ENCODE results near the gene UNC119B.

Gene UNC119B

GRCh38 chr12:120741476-120742421 lies 31.5 kb downstream of the UNC119B start:
- DNase-seq = no peak

- DNase-seq = no peak
Measured at GRCh38 chr12:120744922-120745493, 34.8 kb downstream of the UNC119B start.

DNA sequence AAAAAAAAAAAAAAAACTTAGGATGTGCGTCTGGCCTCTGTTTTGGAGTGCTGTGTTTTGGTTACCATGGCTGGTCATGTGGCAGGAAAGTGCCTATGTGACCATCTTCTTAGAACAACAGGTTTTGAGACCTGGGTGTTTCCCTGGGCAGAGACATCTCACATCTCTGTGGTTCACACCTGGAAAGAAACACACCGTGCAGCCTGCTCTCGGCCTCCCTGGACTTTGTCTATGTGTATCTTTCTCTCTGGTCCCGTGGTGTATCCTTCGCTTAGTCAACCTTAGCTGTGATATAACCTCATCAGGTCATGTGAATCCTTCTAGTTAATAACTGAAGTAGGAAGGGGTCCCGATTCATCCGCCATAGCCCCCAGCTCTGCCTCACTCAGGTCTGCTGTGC lies 38.0 kb downstream of the UNC119B start:
- DNase-seq = no peak

DNA sequence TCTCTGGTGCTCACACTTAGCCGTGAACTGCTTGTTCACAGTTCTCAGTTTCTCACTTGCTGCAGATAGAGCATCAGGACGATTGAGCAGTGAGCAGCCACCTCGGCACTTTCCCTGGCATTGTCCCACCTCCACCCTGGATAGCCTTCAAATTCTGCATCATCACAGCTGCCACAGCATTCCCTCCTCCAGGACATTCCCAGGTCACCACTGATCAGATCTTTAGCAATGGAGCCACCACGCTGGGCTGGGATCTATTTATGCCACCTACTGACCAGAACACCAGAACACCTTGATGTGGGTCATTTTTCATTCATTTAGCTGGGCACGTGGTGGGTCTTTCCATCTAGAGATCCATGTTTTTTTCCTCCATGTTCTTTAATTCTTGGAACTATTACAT lies 39.0 kb downstream of the UNC119B start:
- no peak for DNase-seq

DNA sequence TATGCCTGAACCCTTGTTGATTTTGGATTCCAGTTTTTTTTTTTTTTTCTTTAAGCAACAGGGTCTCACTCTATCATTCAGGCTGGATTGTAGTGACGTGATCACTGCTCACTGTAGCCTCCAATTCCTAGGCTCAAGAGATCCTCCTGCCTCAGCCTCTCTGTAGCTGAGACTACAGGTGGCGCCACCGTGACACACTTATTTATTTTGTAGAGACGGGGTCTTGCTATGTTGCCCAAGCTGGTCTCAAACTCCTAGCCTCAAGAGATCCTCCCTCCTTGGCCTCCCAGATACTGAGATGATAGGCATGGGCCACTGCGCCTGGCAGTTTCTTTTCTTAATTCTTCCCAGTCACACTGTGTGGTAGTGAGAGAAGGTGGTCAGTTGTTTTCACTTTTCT lies 40.5 kb downstream of the UNC119B start:
- DNase-seq = no peak

DNA sequence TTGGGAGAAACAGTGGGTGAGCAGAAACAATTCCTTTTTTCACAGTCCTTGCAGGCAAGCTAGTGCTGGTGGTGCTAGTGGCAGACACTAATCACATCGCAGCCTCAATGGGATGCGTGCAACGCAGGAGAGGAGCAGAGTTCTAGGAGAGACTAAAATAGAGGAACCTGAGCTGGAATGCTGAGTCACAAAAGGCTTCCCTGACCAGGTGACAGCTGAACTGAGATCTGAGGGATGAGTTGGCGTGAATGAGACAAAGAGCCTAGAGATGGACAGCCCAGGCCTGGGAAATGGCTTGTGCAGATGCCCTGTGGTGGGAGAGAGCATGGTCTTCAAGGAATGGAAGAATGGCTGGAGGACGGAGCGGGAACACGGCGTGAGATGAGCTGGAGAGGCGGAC lies 41.1 kb downstream of the UNC119B start:
- DNase-seq = no peak

DNA sequence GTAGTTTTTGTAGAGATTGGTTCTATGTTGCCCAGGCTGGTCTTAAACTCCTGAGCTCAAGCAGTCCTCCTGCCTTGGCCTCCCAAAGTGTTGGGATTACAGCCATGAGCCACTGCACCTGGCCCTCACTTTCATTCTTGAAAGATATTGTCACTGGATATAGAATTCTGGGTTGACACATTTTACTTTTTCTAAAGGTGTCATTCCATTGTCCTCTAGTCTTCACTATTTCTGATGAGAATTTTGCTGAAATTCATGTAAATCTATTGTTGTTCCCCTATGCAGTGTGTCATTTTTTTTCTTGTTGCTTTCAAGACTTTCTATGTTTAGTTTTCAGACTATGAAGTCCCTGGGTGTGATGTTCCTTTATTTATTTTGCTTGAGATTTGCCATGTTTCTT lies 44.5 kb downstream of the UNC119B start:
- no peak for DNase-seq

DNA sequence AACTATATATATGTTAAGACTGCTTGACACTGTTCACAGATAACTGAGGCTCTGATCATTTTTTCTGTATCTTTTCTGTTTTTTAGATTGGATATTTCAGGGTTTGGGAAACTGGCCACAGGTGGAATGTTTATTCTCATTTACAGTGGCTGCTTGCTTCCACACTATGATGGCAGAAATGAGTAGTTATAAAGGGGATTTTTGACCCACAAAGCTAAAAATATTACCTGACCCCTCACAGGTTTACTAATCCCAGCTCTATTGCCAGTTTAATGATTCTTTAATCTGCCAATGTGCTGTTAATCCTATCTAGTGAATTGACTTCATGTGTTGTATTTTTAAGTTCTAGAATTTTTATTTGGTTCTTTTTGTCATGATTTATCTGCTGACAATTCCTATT lies 45.0 kb downstream of the UNC119B start:
- no peak for DNase-seq

- no peak for DNase-seq
Measured at GRCh38 chr12:120757226-120757742, 47.0 kb downstream of the UNC119B start.

DNA sequence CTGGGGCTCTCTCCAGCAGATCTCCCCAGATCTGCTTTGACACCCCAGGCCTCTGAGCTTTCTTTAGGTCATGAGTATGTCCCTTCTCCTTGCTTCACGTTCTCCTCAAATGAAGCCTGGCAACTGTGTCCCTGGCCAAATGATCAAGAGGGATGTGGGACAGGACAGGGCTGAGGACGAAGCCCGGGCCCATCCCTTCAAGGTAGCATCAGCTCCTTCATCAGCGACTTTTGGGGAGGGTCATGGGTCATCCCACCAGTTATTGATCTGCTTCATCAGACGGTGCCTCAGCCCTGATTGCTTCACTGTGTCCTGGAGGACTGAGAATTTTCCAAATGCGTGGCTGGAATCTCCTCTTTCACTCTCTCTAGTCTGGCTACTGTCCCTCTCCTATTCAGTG lies 47.7 kb downstream of the UNC119B start:
- no peak for DNase-seq

DNA sequence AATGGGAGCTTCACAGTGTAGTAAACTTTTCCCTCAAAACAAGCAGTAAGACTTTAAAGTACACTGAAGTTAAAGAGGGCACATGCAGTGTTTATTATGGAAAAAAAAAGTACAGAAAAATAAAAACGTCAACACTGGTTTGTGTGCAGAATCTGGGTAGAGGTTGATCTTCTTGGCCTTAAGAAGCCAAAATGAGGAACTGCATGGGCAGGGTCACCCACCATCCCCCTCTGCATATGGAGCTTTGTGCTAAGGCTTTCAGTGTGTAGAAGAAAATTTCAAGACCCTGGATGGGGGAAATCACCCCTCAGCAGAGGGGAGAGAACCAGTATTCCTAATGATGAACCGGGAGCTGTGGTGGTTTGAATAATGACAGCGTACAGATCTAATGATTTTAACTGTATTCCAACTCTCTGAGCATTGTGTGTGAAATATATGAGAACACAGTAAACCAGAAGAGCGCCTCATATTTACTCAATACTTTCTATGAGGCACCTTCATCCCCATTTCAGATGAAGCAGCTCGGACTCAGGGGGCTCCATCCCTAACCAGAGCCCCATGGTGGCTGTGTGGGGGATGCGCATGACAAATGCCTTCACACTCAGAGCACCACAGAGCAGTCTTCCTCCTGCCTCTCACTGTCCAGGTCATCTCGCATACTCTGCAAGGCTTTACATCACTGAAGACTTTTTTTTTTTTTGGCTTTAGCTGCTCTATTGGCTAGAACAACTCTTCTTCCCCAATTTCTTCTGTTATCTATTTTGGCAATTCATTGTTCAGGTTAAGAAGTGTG lies 48.7 kb downstream of the UNC119B start:
- no peak for DNase-seq

GRCh38 chr12:120759591-120760348 lies 49.5 kb downstream of the UNC119B start:
- DNase-seq = peak; percentile 93

- DNase-seq = no peak
Measured at GRCh38 chr12:120760349-120761254, 50.3 kb downstream of the UNC119B start.

- DNase-seq = peak; percentile 71
Measured at GRCh38 chr12:120761519-120761934, 51.3 kb downstream of the UNC119B start.

- DNase-seq = no peak
Measured at GRCh38 chr12:120762086-120762485, 51.8 kb downstream of the UNC119B start.

- no peak for DNase-seq
Measured at GRCh38 chr12:120763250-120763649, 53.0 kb downstream of the UNC119B start.

- DNase-seq = no peak
Measured at GRCh38 chr12:120764816-120765215, 54.6 kb downstream of the UNC119B start.

DNA sequence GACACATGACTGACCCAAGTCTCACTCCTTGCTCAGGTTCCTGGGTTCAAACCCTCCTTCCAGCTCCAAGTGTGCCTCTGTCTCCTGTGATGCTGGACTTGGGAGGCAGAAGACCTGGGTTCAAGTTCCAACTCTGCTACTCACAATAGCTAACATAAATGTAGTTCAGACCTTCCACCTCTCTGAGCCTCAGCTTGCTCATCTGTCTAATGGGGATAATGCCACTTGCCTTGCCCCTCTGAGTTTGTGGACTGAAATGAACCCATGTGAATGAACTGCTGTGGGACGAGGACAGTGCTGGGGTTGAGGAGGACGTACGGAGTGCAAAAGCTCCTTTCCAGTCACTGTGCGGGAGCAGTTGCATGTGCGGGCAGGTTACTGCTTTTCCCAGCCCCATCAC lies 56.3 kb downstream of the UNC119B start:
- no peak for DNase-seq

DNA sequence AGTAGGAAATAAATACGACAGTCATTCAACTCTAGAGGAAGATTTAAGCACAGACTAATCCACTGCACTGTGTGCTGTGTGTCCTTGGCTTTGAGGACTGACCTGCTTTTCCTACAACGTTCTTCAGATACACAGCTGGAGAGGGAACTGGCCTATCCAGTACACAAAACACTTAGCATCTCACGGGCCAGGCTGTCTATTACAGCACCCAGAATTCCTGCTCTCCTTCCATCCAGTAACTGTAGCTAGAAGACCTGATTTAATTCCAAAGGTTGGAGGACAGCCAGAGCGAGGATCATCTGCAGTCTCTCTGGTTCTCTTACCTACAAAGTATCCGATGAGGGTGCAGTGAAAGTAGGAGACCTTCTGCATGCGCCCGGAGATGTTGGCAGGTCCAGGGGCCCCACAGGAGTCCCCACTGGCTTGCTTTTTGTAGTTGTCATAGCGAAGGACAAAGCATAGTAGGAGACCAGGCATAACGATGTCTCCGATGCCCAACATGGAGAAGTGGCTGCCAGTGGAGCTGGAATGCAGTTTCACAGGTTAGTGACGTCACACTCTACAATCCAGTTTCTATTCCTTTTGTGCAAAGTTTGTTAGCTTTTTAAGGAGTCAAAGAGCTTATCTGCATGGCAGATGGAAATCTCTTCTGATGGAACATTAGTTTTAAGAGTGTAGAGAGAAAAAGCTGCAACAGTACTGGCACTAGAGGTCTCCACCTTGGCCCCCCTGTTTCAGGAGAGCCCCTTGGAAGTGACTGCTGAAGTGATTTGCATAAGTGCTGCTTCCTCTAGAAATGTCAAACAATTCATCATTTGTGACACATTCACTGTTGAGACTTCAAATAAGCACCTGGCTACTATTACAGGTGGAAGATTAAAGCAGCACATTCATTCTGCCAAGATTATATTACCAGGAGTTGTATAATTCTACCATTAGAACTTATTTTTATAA lies 57.1 kb downstream of the UNC119B start:
- DNase-seq = no peak

DNA sequence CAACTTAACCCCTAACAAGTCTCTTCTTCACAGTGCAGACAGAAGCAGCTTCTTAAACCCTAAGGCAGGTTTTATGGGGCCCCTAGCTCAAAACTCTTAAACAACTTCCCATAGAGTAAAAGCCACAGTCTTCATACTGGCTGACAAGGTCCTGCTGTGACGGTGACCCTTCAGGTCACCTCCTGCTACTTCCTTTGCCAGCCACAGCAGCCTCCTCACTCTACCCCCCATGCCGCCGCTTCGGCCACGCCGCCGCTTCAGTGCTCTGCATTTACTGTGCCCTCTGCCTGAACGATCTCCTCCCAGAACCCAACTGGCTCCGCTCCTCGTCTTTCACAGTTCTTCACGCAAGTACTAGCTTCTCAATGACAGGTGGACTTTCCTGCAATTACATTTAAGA lies 60.8 kb downstream of the UNC119B start:
- no peak for DNase-seq
